ENCODE results near the gene FGF13.
A peak's percentile ranks its signal among the peaks of the same experiment; 100 is the strongest.

The FGF13 gene

GRCh38 chrX:138711399-138712347 is at the start of gene FGF13:
TSS of gene FGF13 (minus strand) at chrX:138711717. CDS start at chrX:138711003, 714 bp downstream.
- no peak for DNase-seq

- DNase-seq: no peak
These were observed 47.9 kb upstream of the FGF13 start for GRCh38 chrX:138759217-138759943.

- DNase-seq: peak; percentile 4
These were observed 44.7 kb upstream of the FGF13 start for GRCh38 chrX:138756234-138756633.

GRCh38 chrX:138754861-138755260 is 43.3 kb upstream of the FGF13 start:
- DNase-seq: no peak

- peak; percentile 40 for DNase-seq
These were observed 37.0 kb upstream of the FGF13 start for GRCh38 chrX:138748480-138748879.

GRCh38 chrX:138745196-138745595 is 33.7 kb upstream of the FGF13 start:
- DNase-seq: peak; percentile 65

- no peak for DNase-seq
These were observed 30.7 kb upstream of the FGF13 start for GRCh38 chrX:138742217-138742616.

GRCh38 chrX:138740341-138740740 is 28.8 kb upstream of the FGF13 start:
- no peak for DNase-seq

GRCh38 chrX:138723301-138723700 is 11.8 kb upstream of the FGF13 start:
- no peak for DNase-seq

- DNase-seq: no peak
These were observed 7.9 kb upstream of the FGF13 start for GRCh38 chrX:138719396-138719795.

GRCh38 chrX:138718941-138719340 is 7.4 kb upstream of the FGF13 start:
- DNase-seq: no peak

GRCh38 chrX:138710866-138711341 is 613 bp downstream of the FGF13 start:
- DNase-seq: no peak

- no peak for DNase-seq
These were observed 1.4 kb downstream of the FGF13 start for GRCh38 chrX:138709886-138710791.

GRCh38 chrX:138708268-138708667 is 3.2 kb downstream of the FGF13 start:
- DNase-seq: no peak

- DNase-seq: no peak
These were observed 6.9 kb downstream of the FGF13 start for GRCh38 chrX:138704596-138704995.

GRCh38 chrX:138704101-138704500 is 7.4 kb downstream of the FGF13 start:
- DNase-seq: no peak

- DNase-seq: no peak
These were observed 18.9 kb downstream of the FGF13 start for GRCh38 chrX:138692591-138692990.

GRCh38 chrX:138691186-138691585 is 20.3 kb downstream of the FGF13 start:
- no peak for DNase-seq

GRCh38 chrX:138690591-138690990 is 20.9 kb downstream of the FGF13 start:
- no peak for DNase-seq

- no peak for DNase-seq
These were observed 27.9 kb downstream of the FGF13 start for GRCh38 chrX:138683600-138683999.

- DNase-seq: no peak
These were observed 41.8 kb downstream of the FGF13 start for GRCh38 chrX:138669693-138670092.

- no peak for DNase-seq
These were observed 47.1 kb downstream of the FGF13 start for GRCh38 chrX:138664466-138664865.

- DNase-seq: no peak
These were observed 47.5 kb downstream of the FGF13 start for GRCh38 chrX:138664016-138664415.

All from RPMI8226 (cell line).